HG02973 (cell line): ENCODE measurements around the gene CARD10.

Source experiments
- ATAC-seq: cut with Tn5 transposase; IDR thresholded peaks from one replicate; pipeline ENCODE4 v1.9.1; 2021; ENCODE audit warnings: moderate library complexity; ENCODE audit not compliant: unreplicated experiment

Gene CARD10

DNA sequence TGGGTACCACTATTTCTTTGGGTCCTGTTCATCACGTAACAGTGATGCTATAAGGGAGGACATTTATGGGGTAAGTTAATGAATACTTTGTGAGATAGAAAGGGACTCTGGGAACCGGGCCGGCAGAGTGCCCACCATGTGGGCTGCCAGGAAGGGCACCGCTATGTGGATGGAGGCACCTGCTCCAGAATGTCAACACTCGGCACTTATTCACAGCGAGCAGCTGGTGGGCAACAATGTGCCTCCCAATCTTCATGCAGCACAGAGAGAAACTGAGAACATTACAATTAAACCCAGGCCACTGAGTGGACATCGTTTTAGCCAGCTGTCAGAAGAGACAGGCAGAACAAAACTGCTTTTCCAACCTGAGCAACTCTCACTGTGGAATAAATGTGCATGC is 76.1 kb downstream of the CARD10 start:
- ATAC-seq, result no peak

DNA sequence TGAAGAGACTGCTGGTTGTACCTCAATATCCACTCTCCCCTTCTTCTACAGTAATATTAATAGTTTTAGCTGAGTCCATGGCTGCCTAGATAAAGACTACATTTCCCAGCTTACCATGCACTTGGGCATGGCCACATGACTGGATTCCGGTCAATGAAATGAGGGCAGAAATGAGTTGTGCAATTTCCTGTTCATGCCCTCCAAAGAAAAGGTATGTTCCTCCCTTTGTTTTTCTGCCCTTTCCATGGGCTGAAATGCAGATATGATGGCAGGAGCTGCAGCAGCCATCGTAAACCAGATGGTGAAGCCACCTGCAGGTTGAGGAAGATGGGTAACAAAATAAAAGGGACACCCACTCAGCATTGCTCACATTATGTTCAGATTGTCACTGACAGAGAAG is 76.7 kb downstream of the CARD10 start:
- no peak for ATAC-seq

DNA sequence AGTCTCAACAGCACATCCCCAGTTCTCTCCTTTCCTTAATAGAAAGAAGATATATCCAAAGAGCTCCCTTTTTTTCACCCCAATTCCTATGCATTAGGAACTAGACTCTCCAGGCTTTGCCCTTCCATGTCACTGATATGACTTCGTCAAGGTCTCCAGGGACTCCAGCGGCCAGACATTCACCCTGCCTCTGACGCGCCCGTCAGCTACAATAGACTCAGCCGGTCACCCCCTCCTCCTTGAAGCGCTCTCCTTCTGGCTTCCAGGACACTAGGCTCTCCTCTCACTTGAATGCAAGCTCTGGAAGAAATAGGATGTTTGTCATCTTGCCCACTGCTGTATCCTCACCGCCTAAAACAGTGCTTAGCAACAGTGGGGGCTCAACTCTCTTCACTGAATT is 77.1 kb downstream of the CARD10 start:
- ATAC-seq, result no peak

DNA sequence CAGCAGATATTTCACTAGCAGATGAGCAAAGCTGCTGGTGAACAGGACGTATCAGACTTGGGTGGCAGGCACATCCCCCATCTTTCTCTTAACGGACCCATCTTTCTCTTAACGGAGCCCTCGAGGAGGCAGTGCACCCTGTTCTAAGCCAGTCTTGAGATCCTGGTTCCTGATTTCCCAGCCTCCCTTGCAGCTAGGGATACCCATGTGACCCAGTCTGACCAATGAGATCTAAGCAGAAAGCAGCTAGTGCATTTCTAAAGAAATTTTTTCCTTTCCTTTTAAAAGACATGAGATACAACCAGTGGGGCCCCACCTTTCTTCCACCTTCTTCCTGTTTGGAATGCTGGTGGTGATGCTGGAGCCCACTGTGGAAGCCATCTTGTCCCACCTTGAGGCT is 78.3 kb downstream of the CARD10 start:
- ATAC-seq, result no peak
